HepG2 (cell line): ENCODE measurements around the gene DIPK1A. TPM values are rescaled to one million over a fixed set of nuclear protein-coding genes. Genes with fewer than 3 reads are reported as not detected.

Source experiments
- ATAC-seq: fragments of 200-7000 bp; cut with Tn5 transposase; 3 replicates; pipeline ENCODE4 v1.9.1; 2020; ENCODE audit warnings: mild to moderate bottlenecking, moderate library complexity
- BruUV-seq: library from RNA; stranded (reverse); fragments of 400-500 nt; replicated peaks from 2 replicates; lab custom pipeline; 2021; lab: Mats Ljungman, UMichigan
- CTCF ChIA-PET: fragments of 300-600 bp; formaldehyde crosslinking; extraction: SDS; loops from one replicate; lab custom pipeline; 2021; ENCODE audit warnings: low total read pairs, inconsistent platforms, low intra/inter-chr PET ratio; lab: Yijun Ruan, JAX
- POLR2A ChIA-PET: fragments of 350-600 bp; sonication (Branson Sonifier 250); formaldehyde crosslinking; loops from one replicate; lab custom pipeline; 2020; ENCODE audit warnings: antibody characterized with exemption, inconsistent platforms; lab: Yijun Ruan, JAX
- DNase-seq: peaks from one replicate; pipeline ENCODE4 v3.0.0-alpha.2; 2015; ENCODE audit warnings: low spot score
- FAIRE-seq: peaks from 3 replicates; lab custom pipeline; 2011; peaks lifted over from hg19 to GRCh38; lab: Jason Lieb, UNC
- H2AFZ ChIP-seq: one replicate; pipeline ENCODE4 v1.6.1; 2011; ENCODE audit warnings: low read length, inconsistent platforms
- H3K27ac ChIP-seq: fragments of 300-600 bp; 3 replicates; pipeline ENCODE4 v1.8.0; 2011; ENCODE audit warnings: mixed run types, mild to moderate bottlenecking, mixed read lengths, low read length, inconsistent platforms; ENCODE audit not compliant: insufficient read depth; ENCODE audit errors: extremely low read length
- H3K27me3 ChIP-seq, 2 experiments: fragments of 200-600 bp in 1 of 2; 2 replicates in 1 of 2; 3 replicates in 1 of 2; pipeline versions ENCODE4 v1.6.0 to v1.8.0; 2011; ENCODE audit warnings: low read length in 2 of 2, mild to moderate bottlenecking in 2 of 2, moderate library complexity in 2 of 2, inconsistent platforms in 1 of 2; ENCODE audit not compliant: insufficient read depth in 2 of 2, control insufficient read depth in 1 of 2
- H3K36me3 ChIP-seq, 2 experiments: fragments of 200-600 bp in 1 of 2; replicated peaks in 1 of 2; 2 replicates in 1 of 2; 3 replicates in 1 of 2; pipeline versions ENCODE4 v1.5.1 to v1.8.0; 2011; ENCODE audit warnings: low read length in 2 of 2, inconsistent platforms in 1 of 2; ENCODE audit not compliant: insufficient read depth in 2 of 2, control insufficient read depth in 1 of 2
- H3K4me1 ChIP-seq: 2 replicates; pipeline ENCODE4 v1.5.1; 2012; ENCODE audit warnings: low read length, inconsistent platforms; ENCODE audit not compliant: insufficient read depth
- H3K4me2 ChIP-seq: 2 replicates; pipeline ENCODE4 v1.6.0; 2011; ENCODE audit warnings: low read depth, low read length, inconsistent platforms
- H3K4me3 ChIP-seq, 3 experiments: fragments of 200-600 bp in 1 of 3; sonication (generic), shearing (Covaris generic) in 1 of 3; replicated peaks in 1 of 3; 2 replicates each; pipeline ENCODE4 v1.5.1; 2011 to 2016; ENCODE audit warnings: low read length in 3 of 3, inconsistent platforms in 2 of 3, low read depth in 2 of 3, mild to moderate bottlenecking in 2 of 3, control low read depth in 1 of 3, mixed read lengths in 1 of 3; ENCODE audit not compliant: insufficient read depth in 1 of 3
- H3K79me2 ChIP-seq: one replicate; pipeline ENCODE4 v1.6.1; 2011; ENCODE audit warnings: low read length, inconsistent platforms; ENCODE audit not compliant: insufficient read depth
- H3K9ac ChIP-seq: 2 replicates; pipeline ENCODE4 v1.6.0; 2011; ENCODE audit warnings: mild to moderate bottlenecking, low read depth, low read length, inconsistent platforms; ENCODE audit not compliant: insufficient read depth
- H3K9me3 ChIP-seq: 2 replicates; pipeline ENCODE4 v1.5.1; 2012; ENCODE audit warnings: mild to moderate bottlenecking, low read length
- H4K20me1 ChIP-seq: 2 replicates; pipeline ENCODE4 v1.6.0; 2011; ENCODE audit warnings: inconsistent platforms, mild to moderate bottlenecking, low read length, moderate library complexity; ENCODE audit not compliant: insufficient read depth
- BCL6 ChIP-seq: IDR thresholded peaks from 2 replicates; pipeline ENCODE4 v1.6.1; 2016; ENCODE audit warnings: missing genetic modification reagents, missing compliant biosample characterization
- CENPX ChIP-seq: sonication (generic); formaldehyde crosslinking; IDR thresholded peaks from 2 replicates; pipeline ENCODE4 v1.9.0; 2021; ENCODE audit warnings: mild to moderate bottlenecking, missing genetic modification reagents, moderate library complexity
- KAT2B ChIP-seq: fragments of 150-350 bp; IDR thresholded peaks from 2 replicates; pipeline ENCODE4 v1.6.1; 2014; ENCODE audit warnings: low read depth, low read length, borderline replicate concordance
- MATR3 ChIP-seq: sonication (generic); formaldehyde crosslinking; IDR thresholded peaks from 2 replicates; pipeline ENCODE4 v1.4.0; 2020; ENCODE audit warnings: missing genetic modification reagents
- NAIF1 ChIP-seq: sonication (generic); formaldehyde crosslinking; IDR thresholded peaks from 2 replicates; pipeline ENCODE4 v1.5.0; 2020; ENCODE audit warnings: mild to moderate bottlenecking, missing genetic modification reagents, borderline replicate concordance
- PRDM4 ChIP-seq: sonication (generic); formaldehyde crosslinking; IDR thresholded peaks from 2 replicates; pipeline ENCODE4 v1.9.0; 2021; ENCODE audit warnings: missing genetic modification reagents, borderline replicate concordance
- SP2 ChIP-seq: sonication (generic); formaldehyde crosslinking; IDR thresholded peaks from 2 replicates; pipeline ENCODE4 v1.5.1; 2020; ENCODE audit warnings: mild to moderate bottlenecking, missing genetic modification reagents
- SRSF9 ChIP-seq: fragments of 200-400 bp; formaldehyde crosslinking; IDR thresholded peaks from 2 replicates; pipeline ENCODE4 v1.6.1; 2018; ENCODE audit warnings: borderline replicate concordance, mild to moderate bottlenecking, low read depth, low read length; ENCODE audit not compliant: insufficient read depth, poor library complexity, severe bottlenecking
- TBX3 ChIP-seq: fragments of 450-650 bp; IDR thresholded peaks from 2 replicates; pipeline ENCODE4 v1.6.1; 2017; ENCODE audit warnings: antibody characterized with exemption, mild to moderate bottlenecking, inconsistent platforms, borderline replicate concordance
- TP53 ChIP-seq: sonication (generic); formaldehyde crosslinking; conservative IDR thresholded peaks from 2 replicates; pipeline ENCODE4 v1.4.0; 2020; ENCODE audit warnings: missing genetic modification reagents
- ZFP36L2 ChIP-seq: sonication (generic); formaldehyde crosslinking; IDR thresholded peaks from 2 replicates; pipeline ENCODE4 v1.4.0; 2020; ENCODE audit warnings: missing genetic modification reagents
- ZNF263 ChIP-seq: sonication (generic); formaldehyde crosslinking; IDR thresholded peaks from 2 replicates; pipeline ENCODE4 v1.4.0; 2020; ENCODE audit warnings: missing genetic modification reagents
- ZNF546 ChIP-seq: sonication (generic); formaldehyde crosslinking; conservative IDR thresholded peaks from 2 replicates; pipeline ENCODE4 v1.8.1; 2023; ENCODE audit warnings: mild to moderate bottlenecking, missing genetic modification reagents
- WGBS: methylation state at CpG from one replicate; pipeline ENCODE4 v1.1.6; 2017; ENCODE audit warnings: low lambda C conversion rate; 5-methylcytosine and 5-hydroxymethylcytosine counted together
- in situ Hi-C: cut with HindIII; loops from 2 replicates; pipeline ENCODE4 v1.10.0; 2017; ENCODE audit warnings: low pct_unique_long_range_greater_than_20kb; ENCODE audit not compliant: extremely low pct_ligation_motif_present
- intact Hi-C: fragments of 100-400 bp; cut with micrococcal nuclease; formaldehyde crosslinking; loops from one replicate; pipeline ENCODE4 v1.10.0; 2022; ENCODE audit not compliant: unreplicated experiment
- polyA plus RNA-seq, 8 experiments: library from polyadenylated mRNA; depleted of rRNA in 3 of 8; stranded (reverse) in 7 of 8; unstranded in 1 of 8; fragments of >200 nt; fragmentation: Illumina TruSeq in 4 of 8; extraction: Trizol in 4 of 8; gene quantifications; 2 replicates each; pipeline versions ENCODE4 v1.2.1 to v1.2.3, GENCODE V29; 2011 to 2016; ENCODE audit warnings: low read depth in 4 of 8, missing spikeins in 1 of 8, mixed read lengths in 1 of 8; ENCODE audit not compliant: insufficient read depth in 1 of 8
- total RNA-seq, 5 experiments: library from RNA; depleted of rRNA; stranded (reverse); fragments of >200 nt; fragmentation: Illumina TruSeq; extraction: Trizol; gene quantifications; 2 replicates each; pipeline ENCODE4 v1.2.3, GENCODE V29; 2016; ENCODE audit warnings: low read depth in 1 of 5

The DIPK1A gene
- total and polyA plus RNA-seq, 2 of the 13 experiments (the other 11 are each of a cell fraction or from before 2014, with no cell fraction given), result 8.4 TPM

GRCh38 chr1:92957030-92957734 is 4.1 kb downstream of the DIPK1A start:
- TF ChIP-seq ZNF263 (CRISPR knock-in tag) (peak; percentile 92), SRSF9 (no peak)
- ChIA-PET CTCF (no interaction called here), POLR2A (no interaction called here)
- ATAC-seq (no peak), DNase-seq (no peak), FAIRE-seq (peak; percentile 49)
- H3K36me3 ChIP-seq, result no peaks in the 10 kb centered on the region
- H4K20me1 ChIP-seq, result no peaks in the 10 kb centered on the region
- H2AFZ ChIP-seq, result no peak overlapping the region
- WGBS, result 65% methylated on average over 5 of the region's 5 CpGs
- no peaks in the 10 kb centered on the region for H3K9me3 ChIP-seq
- H3K4me1 ChIP-seq, result peaks cover 61% of the 10 kb centered on the region
- H3K4me2 ChIP-seq, result peak overlapping the region; percentile 24
- H3K4me3 ChIP-seq, result no peak overlapping the region
- intact Hi-C loops (loop anchor here (5.0 kb wide), 1 partner anchor 55 kb away; no protein-coding TSS in a partner anchor), in situ Hi-C loops (loop anchor here (5.0 kb wide), 1 partner anchor 100 kb away; no protein-coding TSS in a partner anchor)
- BruUV-seq, result no TSS peak
- H3K27me3 ChIP-seq, result no peaks in the 10 kb centered on the region
- peaks cover 58% of the 10 kb centered on the region for H3K79me2 ChIP-seq
- peak overlapping the region; percentile 48 for H3K27ac ChIP-seq
- peak overlapping the region; percentile 12; the same call in 1 of the 2 replicates for H3K9ac ChIP-seq

- in situ Hi-C loops, result loop anchor here (5.0 kb wide), 1 partner anchor 99 kb away; no protein-coding TSS in a partner anchor
- intact Hi-C loops, result loop anchor here (5.0 kb wide), 1 partner anchor 54 kb away; no protein-coding TSS in a partner anchor
- no peak for DNase-seq
- Histone ChIP-seq H3K79me2 (peaks cover 61% of the 10 kb centered on the region), H3K9ac (no peak overlapping the region), H3K36me3 (no peaks in the 10 kb centered on the region), H3K27ac (no peak overlapping the region), H3K4me2 (no peak overlapping the region), H2AFZ (no peak overlapping the region), H3K4me3 (no peak overlapping the region), H3K9me3 (no peaks in the 10 kb centered on the region), H3K4me1 (peaks cover 68% of the 10 kb centered on the region), H3K27me3 (no peaks in the 10 kb centered on the region), H4K20me1 (no peaks in the 10 kb centered on the region)
- ATAC-seq, result no peak
- BruUV-seq, result no TSS peak
- WGBS, result 89% methylated on average over 2 of the region's 2 CpGs
- ChIA-PET CTCF (no interaction called here), POLR2A (no interaction called here)
- no peak for FAIRE-seq
- TF ChIP-seq PRDM4 (CRISPR knock-in tag) (no peak), CENPX (CRISPR knock-in tag) (no peak), TP53 (CRISPR knock-in tag) (no peak), BCL6 (CRISPR knock-in tag) (no peak), MATR3 (CRISPR knock-in tag) (no peak), NAIF1 (CRISPR knock-in tag) (no peak), KAT2B (no peak), SP2 (CRISPR knock-in tag) (no peak), ZFP36L2 (CRISPR knock-in tag) (no peak), ZNF546 (no peak), TBX3 (no peak)
Observed at GRCh38 chr1:92956254-92957029, 4.8 kb downstream of the DIPK1A start.
